Endodermal cell (in vitro differentiated cells): ENCODE results near the gene RGS6. TPM values are rescaled to one million over a fixed set of nuclear protein-coding genes. Genes with fewer than 3 reads are reported as not detected.
A peak's percentile ranks its signal among the peaks of the same experiment; 100 is the strongest.

Source experiments
- DNase-seq: peaks from one replicate; pipeline ENCODE4 v3.0.0-alpha.2; 2017
- H3K27ac ChIP-seq: 2 replicates; pipeline ENCODE4 v1.5.1; 2013; ENCODE audit warnings: mild to moderate bottlenecking, low read depth, low read length, moderate library complexity
- H3K27me3 ChIP-seq: 2 replicates; pipeline ENCODE4 v1.6.1; 2013; ENCODE audit warnings: mild to moderate bottlenecking, low read length, moderate library complexity; ENCODE audit not compliant: insufficient read depth, control insufficient read depth, poor library complexity, severe bottlenecking
- H3K36me3 ChIP-seq: 2 replicates; pipeline ENCODE4 v1.7.0; 2013; ENCODE audit warnings: mild to moderate bottlenecking, low read length, moderate library complexity; ENCODE audit not compliant: control insufficient read depth, insufficient read depth
- H3K4me1 ChIP-seq: one replicate; pipeline ENCODE4 v1.7.0; 2013; ENCODE audit warnings: low read length; ENCODE audit not compliant: control insufficient read depth, insufficient read depth
- H3K4me3 ChIP-seq: 2 replicates; pipeline ENCODE4 v1.5.1; 2013; ENCODE audit warnings: mild to moderate bottlenecking, low read length, moderate library complexity
- H3K9ac ChIP-seq: 2 replicates; pipeline ENCODE4 v1.6.1; 2013; ENCODE audit warnings: mild to moderate bottlenecking, low read length, moderate library complexity; ENCODE audit not compliant: poor library complexity, severe bottlenecking; ENCODE audit errors: extremely low read depth
- H3K9me3 ChIP-seq: 2 replicates; pipeline ENCODE4 v1.6.1; 2013; ENCODE audit warnings: mild to moderate bottlenecking, low read length, moderate library complexity; ENCODE audit not compliant: control insufficient read depth
- H3K27ac Mint-ChIP-seq: 2 replicates; pipeline ENCODE4 v1.8.0; 2020; ENCODE audit warnings: mixed read lengths
- H3K27me3 Mint-ChIP-seq: 2 replicates; pipeline ENCODE4 v1.8.0; 2021; ENCODE audit warnings: mild to moderate bottlenecking, mixed read lengths; ENCODE audit not compliant: insufficient read depth
- H3K36me3 Mint-ChIP-seq: 2 replicates; pipeline ENCODE4 v1.8.0; 2020; ENCODE audit warnings: low read depth, mixed read lengths
- H3K4me1 Mint-ChIP-seq: 2 replicates; pipeline ENCODE4 v1.8.0; 2020; ENCODE audit warnings: mixed read lengths
- H3K4me3 Mint-ChIP-seq: 2 replicates; pipeline ENCODE4 v1.8.0; 2020; ENCODE audit warnings: mild to moderate bottlenecking, moderate library complexity, mixed read lengths
- H3K9me3 Mint-ChIP-seq: 2 replicates; pipeline ENCODE4 v1.8.0; 2020; ENCODE audit warnings: mild to moderate bottlenecking, mixed read lengths
- CTCF ChIP-seq: fragments of 200-600 bp; sonication (generic); conservative IDR thresholded peaks from 2 replicates; pipeline ENCODE4 v1.5.0; 2021; ENCODE audit warnings: antibody characterized with exemption, mild to moderate bottlenecking
- WGBS, 2 experiments: methylation state at CpG; one replicate each; pipeline versions ENCODE4 v1.1.5 to v1.1.7; 2013; ENCODE audit warnings: missing lambda C conversion rate in 2 of 2, mixed read lengths in 1 of 2; ENCODE audit not compliant: insufficient coverage in 1 of 2, insufficient read length in 1 of 2; 5-methylcytosine and 5-hydroxymethylcytosine counted together
- total RNA-seq, 2 donors: library from RNA; stranded (reverse); fragmentation: NEBNext Ultra II Directional in 1 of 2; extraction: Animal tissue kit (Norgen Biotek cat#: 25700) in 1 of 2; gene quantifications; 2 replicates in 1 of 2; 3 replicates in 1 of 2; pipeline ENCODE4 v1.2.1, GENCODE V29; 2021

Gene RGS6
- total RNA-seq, 2 donors from 2014 or later = 10.1 to 16.3 TPM

GRCh38 chr14:72554401-72554800, 622.2 kb downstream of the RGS6 start:
- DNase-seq = no peak
- H3K36me3 ChIP-seq = no peaks in the 10 kb centered on the region
- H3K27ac ChIP-seq = no peak overlapping the region
- H3K4me1 ChIP-seq = no peaks in the 10 kb centered on the region
- no peaks in the 10 kb centered on the region for H3K36me3 Mint-ChIP-seq
- no peak overlapping the region for H3K4me3 Mint-ChIP-seq
- no peak overlapping the region for H3K27ac Mint-ChIP-seq
- H3K4me1 Mint-ChIP-seq = peaks cover 22% of the 10 kb centered on the region
- no peak for TF ChIP-seq CTCF
- H3K9me3 Mint-ChIP-seq = no peaks in the 10 kb centered on the region
- no peak overlapping the region for H3K9ac ChIP-seq
- WGBS, 2 experiments = 90 to 96% methylated on average over 3 to 4 of the region's 4 CpGs
- peaks cover 12% of the 10 kb centered on the region for H3K27me3 ChIP-seq
- no peaks in the 10 kb centered on the region for H3K9me3 ChIP-seq
- peaks cover 16% of the 10 kb centered on the region for H3K27me3 Mint-ChIP-seq
- no peak overlapping the region for H3K4me3 ChIP-seq

GRCh38 chr14:72554994-72555608, 622.9 kb downstream of the RGS6 start:
- Histone ChIP-seq H3K9me3 (no peaks in the 10 kb centered on the region), H3K4me1 (no peaks in the 10 kb centered on the region), H3K27me3 (peaks cover 12% of the 10 kb centered on the region), H3K9ac (no peak overlapping the region), H3K36me3 (no peaks in the 10 kb centered on the region), H3K4me3 (no peak overlapping the region), H3K27ac (no peak overlapping the region)
- TF ChIP-seq CTCF = peak; percentile 27
- H3K9me3 Mint-ChIP-seq = no peaks in the 10 kb centered on the region
- 92 to 100% methylated on average over 4 to 5 of the region's 5 CpGs for WGBS, 2 experiments
- H3K36me3 Mint-ChIP-seq = no peaks in the 10 kb centered on the region
- H3K27me3 Mint-ChIP-seq = peaks cover 16% of the 10 kb centered on the region
- no peak overlapping the region for H3K27ac Mint-ChIP-seq
- H3K4me3 Mint-ChIP-seq = no peak overlapping the region
- H3K4me1 Mint-ChIP-seq = peaks cover 29% of the 10 kb centered on the region
- DNase-seq = peak; percentile 54

- Mint-ChIP-seq H3K36me3 (no peaks in the 10 kb centered on the region), H3K27me3 (peaks cover 16% of the 10 kb centered on the region), H3K27ac (no peak overlapping the region), H3K9me3 (no peaks in the 10 kb centered on the region), H3K4me3 (no peak overlapping the region), H3K4me1 (peaks cover 29% of the 10 kb centered on the region)
- 92 to 98% methylated on average over 6 to 7 of the region's 7 CpGs for WGBS, 2 experiments
- no peak overlapping the region for H3K4me3 ChIP-seq
- no peaks in the 10 kb centered on the region for H3K36me3 ChIP-seq
- H3K9me3 ChIP-seq = no peaks in the 10 kb centered on the region
- H3K27ac ChIP-seq = no peak overlapping the region
- H3K9ac ChIP-seq = no peak overlapping the region
- H3K4me1 ChIP-seq = no peaks in the 10 kb centered on the region
- no peak for TF ChIP-seq CTCF
- DNase-seq = peak; percentile 41
- peaks cover 12% of the 10 kb centered on the region for H3K27me3 ChIP-seq
These were observed 623.4 kb downstream of the RGS6 start for GRCh38 chr14:72555609-72556000.
